Glutamatergic neuron (in vitro differentiated cells): ENCODE measurements around the gene CHMP5. TPM values are rescaled to one million over a fixed set of nuclear protein-coding genes. Genes with fewer than 3 reads are reported as not detected.

Source experiments
- DNase-seq: peaks from one replicate; pipeline ENCODE4 v3.0.0; 2022
- H3K27ac Mint-ChIP-seq: one replicate; pipeline ENCODE4 v1.8.0; 2020; ENCODE audit warnings: mild to moderate bottlenecking, mixed read lengths, inconsistent platforms; ENCODE audit not compliant: unreplicated experiment
- H3K27me3 Mint-ChIP-seq: one replicate; pipeline ENCODE4 v1.8.0; 2020; ENCODE audit warnings: mild to moderate bottlenecking, moderate library complexity, mixed read lengths, inconsistent platforms; ENCODE audit not compliant: unreplicated experiment
- H3K36me3 Mint-ChIP-seq: one replicate; pipeline ENCODE4 v1.8.0; 2020; ENCODE audit warnings: mild to moderate bottlenecking, mixed read lengths, inconsistent platforms; ENCODE audit not compliant: unreplicated experiment
- H3K4me1 Mint-ChIP-seq: one replicate; pipeline ENCODE4 v1.8.0; 2020; ENCODE audit warnings: mild to moderate bottlenecking, low read depth, mixed read lengths, inconsistent platforms; ENCODE audit not compliant: unreplicated experiment
- H3K4me3 Mint-ChIP-seq: one replicate; pipeline ENCODE4 v1.8.0; 2020; ENCODE audit warnings: mild to moderate bottlenecking, mixed read lengths, inconsistent platforms; ENCODE audit not compliant: unreplicated experiment
- H3K9me3 Mint-ChIP-seq: one replicate; pipeline ENCODE4 v1.8.0; 2020; ENCODE audit warnings: mild to moderate bottlenecking, moderate library complexity, mixed read lengths, inconsistent platforms; ENCODE audit not compliant: unreplicated experiment
- CTCF ChIP-seq: fragments of 200-600 bp; sonication (generic); IDR thresholded peaks from one replicate; pipeline ENCODE4 v1.5.0; 2021; ENCODE audit not compliant: partially characterized antibody, unreplicated experiment
- total RNA-seq: library from RNA; stranded (reverse); fragmentation: NEBNext Ultra II Directional; extraction: Animal tissue kit (Norgen Biotek cat#: 25700); gene quantifications from one replicate; pipeline ENCODE4 v1.2.1, GENCODE V29; 2021; ENCODE audit not compliant: unreplicated experiment

Gene CHMP5
- total RNA-seq, 1 donor from 2014 or later = 61.7 TPM

- peaks cover 25% of the 10 kb centered on the region for H3K36me3 Mint-ChIP-seq
- no peak for DNase-seq
- H3K4me3 Mint-ChIP-seq = no peak overlapping the region
- TF ChIP-seq CTCF = no peak
- no peak overlapping the region for H3K27ac Mint-ChIP-seq
- H3K9me3 Mint-ChIP-seq = peaks cover 2% of the 10 kb centered on the region
- H3K4me1 Mint-ChIP-seq = no peaks in the 10 kb centered on the region
- H3K27me3 Mint-ChIP-seq = peaks cover 3% of the 10 kb centered on the region
These were observed 55.9 kb downstream of the CHMP5 start for GRCh38 chr9:33320568-33321261.

GRCh38 chr9:33329117-33329563 lies 64.3 kb downstream of the CHMP5 start:
- no peaks in the 10 kb centered on the region for H3K9me3 Mint-ChIP-seq
- no peak overlapping the region for H3K27ac Mint-ChIP-seq
- no peak for DNase-seq
- TF ChIP-seq CTCF = no peak
- no peaks in the 10 kb centered on the region for H3K36me3 Mint-ChIP-seq
- no peak overlapping the region for H3K4me3 Mint-ChIP-seq
- H3K27me3 Mint-ChIP-seq = no peaks in the 10 kb centered on the region
- H3K4me1 Mint-ChIP-seq = no peaks in the 10 kb centered on the region

GRCh38 chr9:33329979-33330378 lies 65.1 kb downstream of the CHMP5 start:
- H3K4me3 Mint-ChIP-seq = no peak overlapping the region
- no peaks in the 10 kb centered on the region for H3K4me1 Mint-ChIP-seq
- H3K36me3 Mint-ChIP-seq = no peaks in the 10 kb centered on the region
- no peak overlapping the region for H3K27ac Mint-ChIP-seq
- no peaks in the 10 kb centered on the region for H3K9me3 Mint-ChIP-seq
- no peak for TF ChIP-seq CTCF
- H3K27me3 Mint-ChIP-seq = no peaks in the 10 kb centered on the region
- DNase-seq = no peak

- Mint-ChIP-seq H3K27ac (no peak overlapping the region), H3K4me1 (no peaks in the 10 kb centered on the region), H3K9me3 (no peaks in the 10 kb centered on the region), H3K36me3 (no peaks in the 10 kb centered on the region), H3K27me3 (no peaks in the 10 kb centered on the region), H3K4me3 (no peak overlapping the region)
- TF ChIP-seq CTCF = no peak
- no peak for DNase-seq
These were observed 66.6 kb downstream of the CHMP5 start for GRCh38 chr9:33331377-33331891.

Other genes starting within 250 kb of the CHMP5 start
- gene DNAJA1, start 239.8 kb upstream of the CHMP5 start, total RNA-seq = 249 TPM
- gene SMU1, start 188.4 kb upstream of the CHMP5 start, total RNA-seq = 19.6 TPM
- 5.4 TPM for gene B4GALT1, start 97.7 kb upstream of the CHMP5 start, total RNA-seq
- not detected for gene SPINK4, start 24.9 kb upstream of the CHMP5 start, total RNA-seq
- 92.5 TPM for gene BAG1, start 341 bp upstream of the CHMP5 start, total RNA-seq
- gene NFX1, start 25.5 kb downstream of the CHMP5 start, total RNA-seq = 37.5 TPM
- not detected for gene AQP7, start 137.5 kb downstream of the CHMP5 start, total RNA-seq
- gene AQP3, start 182.5 kb downstream of the CHMP5 start, total RNA-seq = 2.9 TPM
- 25.6 TPM for gene NOL6, start 208.9 kb downstream of the CHMP5 start, total RNA-seq